UCSD-AML1 (cell line): Measurements from ENCODE around the gene TMC2.

Experiments used
- DNase-seq: peaks from one replicate; lab custom pipeline; 2025; ENCODE audit not compliant: unreplicated experiment; lab: John Stamatoyannopoulos, UW

The TMC2 gene

GRCh38 chr20:2576317-2576727 is 39.9 kb downstream of the TMC2 start:
- no peak for DNase-seq

GRCh38 chr20:2578475-2579192 is 42.3 kb downstream of the TMC2 start:
- no peak for DNase-seq

- DNase-seq = no peak
These were observed 49.4 kb downstream of the TMC2 start for GRCh38 chr20:2585811-2586210.

- no peak for DNase-seq
These were observed 57.4 kb downstream of the TMC2 start for GRCh38 chr20:2593756-2594155.

GRCh38 chr20:2595076-2595475 is 58.7 kb downstream of the TMC2 start:
- no peak for DNase-seq

GRCh38 chr20:2596673-2597279 is 60.4 kb downstream of the TMC2 start:
- DNase-seq = no peak

- no peak for DNase-seq
These were observed 63.1 kb downstream of the TMC2 start for GRCh38 chr20:2599288-2600006.

- DNase-seq = no peak
These were observed 65.8 kb downstream of the TMC2 start for GRCh38 chr20:2602046-2602735.

GRCh38 chr20:2602746-2603145 is 66.4 kb downstream of the TMC2 start:
- DNase-seq = no peak

GRCh38 chr20:2603816-2604505 is 67.6 kb downstream of the TMC2 start:
- DNase-seq = no peak

- no peak for DNase-seq
These were observed 68.1 kb downstream of the TMC2 start for GRCh38 chr20:2604506-2604835.

- DNase-seq = no peak
These were observed 70.2 kb downstream of the TMC2 start for GRCh38 chr20:2606507-2607006.

- no peak for DNase-seq
These were observed 74.0 kb downstream of the TMC2 start for GRCh38 chr20:2610326-2610725.

- no peak for DNase-seq
These were observed 74.8 kb downstream of the TMC2 start for GRCh38 chr20:2610941-2611720.

GRCh38 chr20:2612073-2612472 is 75.7 kb downstream of the TMC2 start:
- DNase-seq = no peak

- no peak for DNase-seq
These were observed 80.3 kb downstream of the TMC2 start for GRCh38 chr20:2616634-2617033.

- DNase-seq = no peak
These were observed 80.8 kb downstream of the TMC2 start for GRCh38 chr20:2617099-2617714.

- DNase-seq = no peak
These were observed 82.4 kb downstream of the TMC2 start for GRCh38 chr20:2618815-2619214.

- DNase-seq = no peak
These were observed 83.0 kb downstream of the TMC2 start for GRCh38 chr20:2619337-2619736.
